NCI-H1417 (cell line): ENCODE results near the gene DDIT4.
A peak's percentile ranks its signal among the peaks of the same experiment; 100 is the strongest.

Source experiments
- DNase-seq, 3 experiments: peaks; one replicate each; lab custom pipeline; 2025; lab: John Stamatoyannopoulos, UW

The DDIT4 gene

DNA sequence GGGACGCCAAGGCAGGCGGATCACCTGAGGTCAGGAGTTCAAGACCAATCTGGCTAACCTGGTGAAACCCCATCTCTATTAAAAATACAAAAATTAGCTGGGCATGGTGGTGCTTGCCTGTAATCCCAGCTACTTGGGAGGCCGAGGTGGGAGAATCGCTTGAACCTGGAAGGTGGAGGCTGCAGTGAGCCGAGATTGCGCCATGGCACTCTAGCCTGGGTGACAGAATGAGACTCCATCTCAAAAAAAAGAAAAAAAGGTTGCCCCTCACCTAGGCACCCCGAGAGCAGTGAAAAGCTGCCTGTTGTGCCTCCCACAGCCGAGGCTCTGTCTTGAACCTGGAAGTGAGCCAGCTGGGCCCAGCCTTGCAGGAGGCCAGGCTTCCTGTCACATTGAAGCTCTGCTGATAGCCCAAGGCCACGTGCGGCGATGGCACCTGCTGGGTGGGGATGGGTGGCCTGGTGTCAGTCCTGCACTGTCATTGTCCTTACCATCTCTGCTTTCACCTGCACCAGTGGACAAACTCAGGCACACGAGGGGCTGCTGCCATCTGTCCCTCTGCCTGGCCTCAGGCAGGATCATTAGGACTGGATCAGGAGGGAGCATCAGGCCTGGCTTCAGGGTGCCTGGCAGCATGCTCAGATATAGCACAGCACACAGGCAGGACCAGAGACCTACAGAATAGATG lies 43.2 kb downstream of the DDIT4 start:
- DNase-seq: peak in 2 of 3 experiments; percentile 47 to 69

- no peak for DNase-seq
These were observed 44.9 kb downstream of the DDIT4 start for GRCh38 chr10:72318418-72319262.

GRCh38 chr10:72319416-72320254 lies 45.9 kb downstream of the DDIT4 start:
- DNase-seq: peak; percentile 46 to 75 (median 73)

DNA sequence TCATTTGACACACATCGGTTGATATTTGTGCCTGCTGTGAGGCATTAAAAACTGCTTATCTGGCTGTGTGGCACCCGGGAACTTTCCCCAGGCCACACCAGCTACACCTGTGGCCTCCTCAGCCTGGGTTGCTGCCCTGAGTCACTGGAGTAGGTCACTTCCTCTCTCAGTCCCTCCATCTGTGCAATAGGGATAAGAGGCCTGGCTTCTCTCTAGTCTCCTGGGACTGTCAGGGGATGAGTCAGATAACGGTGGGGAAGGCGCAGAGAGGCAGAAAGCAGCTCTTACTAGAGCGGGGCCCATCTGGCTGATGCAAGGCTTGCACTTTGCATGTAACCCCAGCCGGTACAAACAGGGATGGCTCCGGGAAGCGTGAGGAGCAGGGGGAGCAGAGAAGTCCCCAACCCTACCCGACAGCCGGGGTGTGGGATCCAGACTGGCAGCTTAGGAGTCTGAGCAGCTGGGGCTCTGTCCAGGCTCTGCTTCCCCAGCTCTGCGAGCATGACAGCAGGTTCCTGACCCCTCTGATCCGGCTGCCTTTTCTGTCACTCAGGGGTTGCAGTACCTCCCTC lies 47.0 kb downstream of the DDIT4 start:
- DNase-seq: peak; percentile 25 to 67 (median 65)

DNA sequence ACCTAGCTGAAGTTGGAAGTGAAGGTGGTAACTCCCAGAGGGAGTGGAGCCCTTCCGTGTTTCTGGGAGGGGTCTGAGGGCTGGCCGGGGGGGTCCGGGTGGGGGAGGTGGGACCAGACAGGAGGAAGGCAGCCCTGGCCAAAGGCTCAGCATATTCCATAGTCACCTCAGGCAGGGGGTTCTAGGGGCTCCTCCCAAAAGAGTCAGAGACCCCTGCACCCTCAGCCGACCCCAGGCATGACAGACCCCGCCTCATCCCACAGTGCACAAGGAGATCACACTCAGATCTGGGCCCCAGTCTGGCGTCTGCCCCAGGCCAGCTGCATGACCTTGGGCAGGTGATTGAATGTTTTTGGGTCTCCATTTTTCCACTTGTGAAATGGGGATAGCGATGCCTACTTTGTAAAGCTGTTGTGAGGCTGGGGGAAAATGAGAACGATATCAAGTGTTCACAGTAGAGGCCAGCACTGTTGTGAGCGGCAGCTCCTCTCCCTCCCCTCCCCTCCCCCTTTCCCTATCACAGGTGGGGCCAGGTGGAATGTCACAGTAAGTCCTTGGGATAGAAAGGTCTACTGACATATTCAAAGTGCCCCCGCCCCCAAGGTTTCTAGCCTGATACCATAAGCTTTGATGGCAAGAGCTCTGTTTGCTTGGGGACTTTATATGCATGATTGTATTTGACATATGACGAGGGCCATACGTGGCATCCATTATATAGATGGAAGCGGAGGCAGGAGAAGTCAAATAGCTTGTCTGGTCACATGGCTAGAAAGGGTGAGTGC lies 47.7 kb downstream of the DDIT4 start:
- DNase-seq: no peak

DNA sequence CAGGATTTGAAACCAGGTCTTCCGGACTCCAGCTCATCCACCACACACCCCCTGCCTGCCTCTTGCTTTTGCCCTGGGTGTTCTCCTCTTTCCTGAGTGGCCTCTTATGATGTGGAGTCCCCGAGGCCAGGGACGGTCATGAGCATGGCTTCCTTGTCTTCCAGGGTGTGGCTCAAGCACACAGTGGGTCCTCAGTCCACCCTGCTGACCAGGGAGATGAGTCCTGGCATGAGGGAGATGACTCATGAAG lies 48.2 kb downstream of the DDIT4 start:
- DNase-seq: no peak

GRCh38 chr10:72322280-72323058 lies 48.7 kb downstream of the DDIT4 start:
- DNase-seq: no peak

DNA sequence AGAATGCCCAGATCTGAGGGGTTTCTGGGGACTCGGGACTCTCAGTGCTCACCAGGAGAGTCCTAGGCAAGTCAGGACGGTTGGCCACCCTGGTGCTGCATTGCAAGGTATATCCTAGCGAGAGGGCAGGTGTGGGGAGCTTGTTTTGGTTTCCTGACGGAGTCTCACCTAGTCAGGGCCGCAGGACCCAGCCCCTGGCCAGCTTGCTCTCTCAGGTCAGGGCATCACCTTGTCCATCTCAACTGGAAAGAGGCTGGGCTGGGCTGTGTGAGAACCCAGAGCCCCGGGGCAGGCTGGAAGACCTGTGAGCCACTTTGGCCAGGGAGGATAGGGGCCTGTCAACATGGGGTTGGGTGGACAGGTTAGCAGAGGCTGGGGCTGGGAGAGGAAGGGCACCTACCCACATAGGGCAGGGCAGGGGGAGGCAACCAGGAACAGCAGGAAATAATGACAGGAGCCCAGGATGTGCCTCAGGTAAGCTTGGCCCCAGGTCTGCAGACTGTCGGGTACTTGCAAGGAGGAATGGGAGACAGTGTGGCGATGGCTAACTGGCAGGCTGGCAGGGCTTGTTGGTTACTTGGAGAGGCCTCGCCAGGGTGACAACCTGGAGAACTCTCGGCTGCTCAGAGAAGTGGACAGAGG lies 49.5 kb downstream of the DDIT4 start:
- no peak for DNase-seq

GRCh38 chr10:72323771-72324191 lies 50.1 kb downstream of the DDIT4 start:
- DNase-seq: no peak
